LNCaP clone FGC (cell line): ENCODE data around the gene RBM33.

Experiments
- DNase-seq: peaks from one replicate; pipeline ENCODE4 v3.0.0-alpha.2; 2011; ENCODE audit warnings: low read depth
- H3K4me3 ChIP-seq: 2 replicates; pipeline ENCODE4 v1.5.1; 2011; ENCODE audit warnings: mild to moderate bottlenecking, low read depth, low read length, control low read depth
- CTCF ChIP-seq: IDR thresholded peaks from 2 replicates; pipeline ENCODE4 v1.5.1; 2012; ENCODE audit warnings: mild to moderate bottlenecking; ENCODE audit not compliant: control insufficient read depth, insufficient read depth; ENCODE audit errors: extremely low read depth

RBM33 gene

DNA sequence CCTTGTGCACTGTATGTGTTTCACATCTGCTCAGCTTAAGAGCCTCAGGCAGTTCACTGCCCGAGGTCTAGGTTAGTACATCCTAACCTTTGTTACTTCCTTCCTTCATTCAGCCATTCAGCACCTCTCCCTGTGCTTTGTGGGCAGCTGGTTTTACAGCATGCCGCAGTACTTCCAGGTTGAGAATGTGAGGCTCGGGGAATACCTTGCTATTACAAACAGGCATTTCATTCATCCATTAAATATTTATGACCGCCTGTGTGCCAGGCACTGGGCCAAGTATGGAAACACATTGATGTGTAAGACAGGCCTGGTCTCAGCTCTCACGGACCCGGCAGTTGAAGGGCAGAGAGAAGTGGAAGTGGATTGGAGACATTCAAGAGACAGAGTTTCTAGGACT, 85.4 kb downstream of the RBM33 start:
- no peak overlapping the region for H3K4me3 ChIP-seq
- TF ChIP-seq CTCF = no peak
- DNase-seq = peak; percentile 85

GRCh38 chr7:155731380-155731779, 86.9 kb downstream of the RBM33 start:
- no peak for DNase-seq
- H3K4me3 ChIP-seq = no peak overlapping the region
- no peak for TF ChIP-seq CTCF

DNA sequence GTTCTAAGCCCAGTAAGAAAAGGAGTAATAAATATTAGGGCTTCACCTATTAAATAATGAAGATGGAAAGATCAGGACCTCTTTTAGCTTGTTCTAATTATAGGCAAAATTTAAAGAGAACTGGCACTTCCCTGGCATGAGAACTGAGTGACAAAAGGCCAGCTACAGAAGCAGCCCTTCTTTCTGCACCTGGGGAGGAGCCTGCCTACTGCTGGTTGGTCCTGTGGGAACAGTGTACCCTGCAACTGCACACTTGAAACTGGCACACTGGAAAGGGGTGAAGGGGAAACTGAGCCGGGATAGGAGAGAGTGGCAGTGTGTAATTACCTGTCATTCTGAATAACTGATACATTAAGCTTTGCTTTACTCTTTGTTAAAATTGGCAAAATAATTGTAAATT, 87.4 kb downstream of the RBM33 start:
- DNase-seq = no peak
- H3K4me3 ChIP-seq = no peak overlapping the region
- no peak for TF ChIP-seq CTCF

- no peak for TF ChIP-seq CTCF
- no peak for DNase-seq
- H3K4me3 ChIP-seq = no peak overlapping the region
These were observed 87.8 kb downstream of the RBM33 start for GRCh38 chr7:155732286-155732685.

GRCh38 chr7:155733582-155734444, 89.4 kb downstream of the RBM33 start:
- no peak for DNase-seq
- TF ChIP-seq CTCF = no peak

DNA sequence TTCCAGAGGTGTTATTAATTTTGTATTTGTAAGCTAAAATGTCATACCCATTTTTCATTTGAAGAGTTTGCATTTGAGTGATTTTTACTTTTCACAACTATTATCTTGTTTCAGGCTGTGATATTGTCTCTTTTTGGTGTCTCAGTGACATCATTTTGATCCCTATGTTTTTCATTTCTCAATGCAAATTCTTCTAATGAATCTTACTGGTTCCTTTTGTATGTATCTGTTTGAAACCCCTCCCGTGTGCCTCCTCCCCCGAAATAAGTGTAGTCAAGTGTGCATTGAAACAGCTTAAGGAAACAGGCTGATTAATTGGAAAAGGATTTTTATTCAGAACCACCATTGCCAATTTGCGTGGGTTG, 90.0 kb downstream of the RBM33 start:
- TF ChIP-seq CTCF = no peak
- DNase-seq = no peak
- no peak overlapping the region for H3K4me3 ChIP-seq

More at GRCh38 chr7:155733582-155734444, 89.4 kb downstream of the RBM33 start:
- no peak overlapping the region for H3K4me3 ChIP-seq
